Measurements from ENCODE around the gene EEFSEC. TPM values are rescaled to one million over a fixed set of nuclear protein-coding genes. Genes with fewer than 3 reads are reported as not detected.

Gene EEFSEC
- total and polyA plus RNA-seq, 2 of the 8 experiments (the other 6 are each of a cell fraction or from before 2014, with no cell fraction given): 13.1 to 19.8 TPM

GRCh38 chr3:128279601-128279880, 126.3 kb downstream of the EEFSEC start:
- Histone ChIP-seq H3K79me1 (ENCODE audit: low read depth, low read length) (no peaks in the 10 kb centered on the region), H3K56ac (replicated peaks; ENCODE audit: insufficient read length, low read depth, low read length) (no peak overlapping the region), H2AK5ac (ENCODE audit: low read depth, low read length) (peak overlapping the region; percentile 89), H3K23me2 (ENCODE audit: low read depth, low read length) (no peaks in the 10 kb centered on the region), H3K27me3 (replicated peaks in 1 of 4; ENCODE audit: control insufficient read depth in 3 of 4, extremely low read depth in 1 of 4, insufficient read depth in 3 of 4, low read length in 3 of 4) (peaks cover 0 to 12% (median 7%) of the 10 kb centered on the region in 4 experiments; a peak in 3 of 7 replicates), H4K5ac (ENCODE audit: insufficient read length, low read depth, low read length) (no peak overlapping the region), H2AFZ (ENCODE audit: low read length) (no peak overlapping the region), H3K27ac (ENCODE audit: low read depth, low read length) (no peak overlapping the region), H2BK12ac (ENCODE audit: low read depth, low read length) (peak overlapping the region; percentile 97; the same call in 1 of the 2 replicates), H2BK15ac (ENCODE audit: low read length) (peak overlapping the region; percentile 89; the same call in 1 of the 2 replicates), H2BK5ac (ENCODE audit: low read depth, low read length) (peak overlapping the region; percentile 30; the same call in 1 of the 2 replicates), H4K8ac (ENCODE audit: extremely low read depth, insufficient read depth, low read length) (peak overlapping the region; percentile 29; the same call in 1 of the 2 replicates), H3K4me3 (ENCODE audit: extremely low read depth in 1 of 4, insufficient read depth in 2 of 4, low read depth in 3 of 4, low read length in 4 of 4) (no peak overlapping the region), H4K20me1 (replicated peaks in 1 of 2; ENCODE audit: control insufficient read depth in 1 of 2, insufficient read depth in 2 of 2, low read length in 2 of 2) (no peaks in the 10 kb centered on the region), H3K23ac (ENCODE audit: insufficient read length) (no peak overlapping the region), H3K14ac (ENCODE audit: insufficient read length) (no peak overlapping the region), H3K4me1 (replicated peaks in 1 of 4; ENCODE audit: control insufficient read depth in 3 of 4, insufficient read depth in 4 of 4, low read length in 3 of 4) (peaks cover 31 to 75% (median 45%) of the 10 kb centered on the region in 4 experiments), H3K4ac (replicated peaks; ENCODE audit: insufficient read length, low read depth, low read length) (peak overlapping the region; percentile 70), H3K18ac (ENCODE audit: extremely low read depth, low read length) (no peak overlapping the region), H3K79me2 (ENCODE audit: control insufficient read depth in 1 of 2, insufficient read depth in 2 of 2, low read length in 2 of 2) (no peaks in the 10 kb centered on the region), H3K36me3 (ENCODE audit: control insufficient read depth in 2 of 4, insufficient read depth in 4 of 4, low read length in 3 of 4) (no peaks in the 10 kb centered on the region), H3K9me3 (ENCODE audit: insufficient read depth in 2 of 2, low read depth in 1 of 2, low read length in 1 of 2) (no peaks in the 10 kb centered on the region), H2BK120ac (replicated peaks; ENCODE audit: low read depth, low read length) (peak overlapping the region; percentile 14), H3K4me2 (ENCODE audit: insufficient read depth in 1 of 2, low read depth in 2 of 2, low read length in 2 of 2) (peak overlapping the region in 1 of 2 experiments; percentile 62; a peak in 1 of 4 replicates), H3K9ac (replicated peaks in 1 of 4; ENCODE audit: extremely low read depth in 1 of 4, low read depth in 3 of 4, low read length in 3 of 4) (no peak overlapping the region; a peak in 1 of 7 replicates), H4K91ac (replicated peaks; ENCODE audit: insufficient read length, low read length) (peak overlapping the region; percentile 49), H2BK20ac (ENCODE audit: low read length) (peak overlapping the region; percentile 17; the same call in 1 of the 2 replicates)
- ChIA-PET CTCF (ENCODE audit: partially characterized antibody) (interaction anchor here (0.9 to 3.5 kb wide), 10 partner anchors 7 to 86 kb away, joined by 3 to 17 read pairs (median 4); no protein-coding TSS in a partner anchor), POLR2A (ENCODE audit: partially characterized antibody) (no interaction called here)
- WGBS, 2 experiments (ENCODE audit: extremely low coverage in 1 of 2, insufficient coverage in 1 of 2, insufficient read length in 1 of 2, insufficient replicate concordance in 2 of 2, low coverage in 1 of 2, low lambda C conversion rate in 2 of 2, missing lambda C conversion rate in 1 of 2): 71% methylated on average over 3 of the region's 3 CpGs; no CpG with 5 or more reads in 1 of the 2 experiments
- no peak for FAIRE-seq
- no peak for DNase-seq (ENCODE audit: low read depth in 1 of 2, low spot score in 2 of 2)
